OCI-LY7 (cell line): ENCODE data around the gene KIR2DL3. TPM values are rescaled to one million over a fixed set of nuclear protein-coding genes. Genes with fewer than 3 reads are reported as not detected.
"Not testable (repeated sequence)": the region's sequence is repeated elsewhere in the genome, so short reads cannot be mapped to it uniquely, and the experiment has no call there.

Experiments
- BruUV-seq: library from RNA; stranded (reverse); fragments of 400-500 nt; replicated peaks from 2 replicates; lab custom pipeline; 2021; lab: Mats Ljungman, UMichigan
- CTCF ChIA-PET: fragments of 300-600 bp; sonication (Branson Sonifier 250); formaldehyde crosslinking; loops from one replicate; lab custom pipeline; 2022; ENCODE audit warnings: antibody characterized with exemption; ENCODE audit not compliant: unreplicated experiment; lab: Charles Lee
- POLR2A ChIA-PET: fragments of 300-600 bp; sonication (Branson Sonifier 250); formaldehyde crosslinking; loops from one replicate; lab custom pipeline; 2022; ENCODE audit warnings: antibody characterized with exemption; lab: Charles Lee
- DNase-seq: peaks from one replicate; pipeline ENCODE4 v3.0.0-alpha.2; 2015; ENCODE audit warnings: low spot score
- H2AFZ ChIP-seq: fragments of 200-600 bp; sonication (generic), shearing (Covaris generic); 2 replicates; pipeline ENCODE4 v1.6.1; 2014; ENCODE audit warnings: mild to moderate bottlenecking, antibody characterized with exemption, low read length, moderate library complexity
- H3K27ac ChIP-seq: fragments of 200-600 bp; sonication (generic); 2 replicates; pipeline ENCODE4 v1.5.1; 2014; ENCODE audit warnings: mixed run types, low read depth, mild to moderate bottlenecking, moderate library complexity, low read length, inconsistent platforms; ENCODE audit not compliant: poor library complexity, severe bottlenecking
- H3K36me3 ChIP-seq: fragments of 200-600 bp; sonication (generic); 2 replicates; pipeline ENCODE4 v1.6.1; 2014; ENCODE audit warnings: mild to moderate bottlenecking, antibody characterized with exemption, low read length, moderate library complexity, mixed read lengths; ENCODE audit not compliant: insufficient read depth
- H3K4me1 ChIP-seq: fragments of 200-600 bp; sonication (generic); 2 replicates; pipeline ENCODE4 v1.5.1; 2014; ENCODE audit warnings: mild to moderate bottlenecking, low read length; ENCODE audit not compliant: insufficient read depth, poor library complexity, severe bottlenecking
- H3K4me2 ChIP-seq: fragments of 200-600 bp; sonication (generic); 2 replicates; pipeline ENCODE4 v1.6.1; 2014; ENCODE audit warnings: mild to moderate bottlenecking, low read length
- H3K4me3 ChIP-seq: fragments of 200-600 bp; sonication (generic); 2 replicates; pipeline ENCODE4 v1.5.1; 2014; ENCODE audit warnings: mild to moderate bottlenecking, low read depth, low read length; ENCODE audit not compliant: poor library complexity, severe bottlenecking
- H3K79me2 ChIP-seq: fragments of 200-600 bp; sonication (generic); 2 replicates; pipeline ENCODE4 v1.6.1; 2016; ENCODE audit warnings: low read depth, mild to moderate bottlenecking, low read length, moderate library complexity, mixed read lengths; ENCODE audit not compliant: insufficient read depth
- H3K9me2 ChIP-seq: fragments of 200-600 bp; sonication (generic); 2 replicates; pipeline ENCODE4 v1.6.1; 2016; ENCODE audit warnings: mild to moderate bottlenecking, low read length, mixed read lengths; ENCODE audit not compliant: insufficient read depth
- H3K9me3 ChIP-seq: fragments of 200-600 bp; sonication (generic); 2 replicates; pipeline ENCODE4 v1.6.1; 2014; ENCODE audit warnings: mild to moderate bottlenecking, mixed run types, low read length, mixed read lengths
- H4K20me1 ChIP-seq: fragments of 200-600 bp; sonication (generic); 2 replicates; pipeline ENCODE4 v1.6.1; 2014; ENCODE audit warnings: mild to moderate bottlenecking, antibody characterized with exemption, low read length, moderate library complexity, mixed read lengths; ENCODE audit not compliant: insufficient read depth
- EZH2phosphoT487 ChIP-seq: fragments of 200-600 bp; sonication (generic); IDR thresholded peaks from 2 replicates; pipeline ENCODE4 v1.6.1; 2018; ENCODE audit warnings: low read depth, borderline replicate concordance, mild to moderate bottlenecking, mixed run types, antibody characterized with exemption, low read length, moderate library complexity, mixed read lengths
- intact Hi-C: fragments of 100-400 bp; cut with micrococcal nuclease; formaldehyde crosslinking; loops from one replicate; pipeline ENCODE4 v1.10.0; 2022; ENCODE audit not compliant: unreplicated experiment
- total RNA-seq, 2 experiments: library from RNA; depleted of rRNA in 1 of 2; stranded (reverse); fragments of >200 nt in 1 of 2; shearing (Covaris generic) in 1 of 2; gene quantifications; 2 replicates each; pipeline ENCODE4 v1.2.3, GENCODE V29; 2014 to 2022
- TF ChIP-seq, protein P1 (sequence below): fragments of 200-600 bp; sonication (generic); conservative IDR thresholded peaks from 2 replicates; pipeline ENCODE4 v1.5.1; 2014; ENCODE audit warnings: mild to moderate bottlenecking, antibody characterized with exemption, low read length, moderate library complexity, mixed read lengths

The KIR2DL3 gene
- total RNA-seq, 2 experiments from 2014 or later: not detected

DNA sequence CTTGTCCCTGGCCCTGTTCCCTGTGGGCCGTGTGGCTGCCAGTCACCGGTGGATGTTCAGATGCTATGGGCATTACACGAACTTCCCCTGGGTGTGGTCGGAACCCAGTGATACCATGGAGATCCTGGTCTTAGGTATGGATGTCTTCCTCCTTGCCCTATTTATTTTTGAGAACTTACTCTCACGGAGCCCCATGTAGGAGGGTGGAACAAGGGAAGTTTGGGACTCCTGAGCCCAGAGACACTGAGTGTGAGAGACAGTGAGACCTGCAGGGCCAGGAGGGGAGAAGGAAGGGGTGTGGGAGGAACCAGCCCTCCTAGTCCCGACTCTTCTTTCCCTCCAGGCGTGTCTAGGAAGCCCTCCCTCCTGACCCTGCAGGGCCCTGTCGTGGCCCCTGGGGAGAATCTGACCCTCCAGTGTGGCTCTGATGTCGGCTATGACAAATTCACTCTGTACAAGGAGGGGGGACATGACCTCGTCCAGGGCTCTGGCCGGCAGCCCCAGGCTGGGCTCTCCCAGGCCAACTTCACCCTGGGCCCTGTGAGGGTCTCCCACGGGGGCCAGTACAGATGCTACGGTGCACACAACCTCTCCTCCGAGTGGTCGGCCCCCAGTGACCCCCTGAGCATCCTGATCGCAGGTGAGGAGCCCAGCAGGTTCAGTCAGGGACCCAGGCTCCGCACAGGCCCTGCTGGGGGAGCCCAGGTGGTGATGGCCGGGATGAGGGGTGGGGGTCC is 28.9 kb upstream of the KIR2DL3 start:
- H3K4me2 ChIP-seq: no peak overlapping the region
- no peak for DNase-seq
- no peak for TF ChIP-seq EZH2phosphoT487
- TF ChIP-seq, protein P1, sequence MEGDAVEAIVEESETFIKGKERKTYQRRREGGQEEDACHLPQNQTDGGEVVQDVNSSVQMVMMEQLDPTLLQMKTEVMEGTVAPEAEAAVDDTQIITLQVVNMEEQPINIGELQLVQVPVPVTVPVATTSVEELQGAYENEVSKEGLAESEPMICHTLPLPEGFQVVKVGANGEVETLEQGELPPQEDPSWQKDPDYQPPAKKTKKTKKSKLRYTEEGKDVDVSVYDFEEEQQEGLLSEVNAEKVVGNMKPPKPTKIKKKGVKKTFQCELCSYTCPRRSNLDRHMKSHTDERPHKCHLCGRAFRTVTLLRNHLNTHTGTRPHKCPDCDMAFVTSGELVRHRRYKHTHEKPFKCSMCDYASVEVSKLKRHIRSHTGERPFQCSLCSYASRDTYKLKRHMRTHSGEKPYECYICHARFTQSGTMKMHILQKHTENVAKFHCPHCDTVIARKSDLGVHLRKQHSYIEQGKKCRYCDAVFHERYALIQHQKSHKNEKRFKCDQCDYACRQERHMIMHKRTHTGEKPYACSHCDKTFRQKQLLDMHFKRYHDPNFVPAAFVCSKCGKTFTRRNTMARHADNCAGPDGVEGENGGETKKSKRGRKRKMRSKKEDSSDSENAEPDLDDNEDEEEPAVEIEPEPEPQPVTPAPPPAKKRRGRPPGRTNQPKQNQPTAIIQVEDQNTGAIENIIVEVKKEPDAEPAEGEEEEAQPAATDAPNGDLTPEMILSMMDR: no peak
- no TSS peak for BruUV-seq
- POLR2A ChIA-PET: no interaction called here
- H4K20me1 ChIP-seq: no peaks in the 10 kb centered on the region
- H3K36me3 ChIP-seq: no peaks in the 10 kb centered on the region
- peaks cover 3% of the 10 kb centered on the region for H3K4me1 ChIP-seq
- H3K9me3 ChIP-seq: no peaks in the 10 kb centered on the region
- intact Hi-C loops: no loop called here
- H3K79me2 ChIP-seq: no peaks in the 10 kb centered on the region
- H3K9me2 ChIP-seq: no peaks in the 10 kb centered on the region
- H3K4me3 ChIP-seq: no peak overlapping the region
- no peak overlapping the region for H3K27ac ChIP-seq
- H2AFZ ChIP-seq: no peak overlapping the region
- CTCF ChIA-PET: no interaction called here

DNA sequence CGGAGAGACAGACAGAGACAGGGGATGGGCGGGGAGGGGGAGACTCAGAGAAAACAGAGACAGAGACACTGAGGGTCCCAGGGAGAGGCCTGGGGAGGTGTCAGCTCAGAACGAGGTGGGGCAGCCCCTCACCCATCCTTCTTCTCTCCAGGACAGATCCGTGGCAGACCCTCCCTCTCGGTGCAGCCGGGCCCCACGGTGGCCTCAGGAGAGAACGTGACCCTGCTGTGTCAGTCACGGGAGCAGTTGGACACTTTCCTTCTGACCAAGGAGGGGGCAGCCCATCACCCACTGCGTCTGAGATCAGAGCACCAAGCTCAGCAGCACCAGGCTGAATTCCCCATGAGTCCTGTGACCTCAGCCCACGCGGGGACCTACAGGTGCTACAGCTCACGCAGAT is 28.4 kb upstream of the KIR2DL3 start:
- H2AFZ ChIP-seq, intact Hi-C loops, H3K4me3 ChIP-seq, H3K4me2 ChIP-seq, H4K20me1 ChIP-seq, POLR2A ChIA-PET, H3K4me1 ChIP-seq, CTCF ChIA-PET, BruUV-seq, H3K36me3 ChIP-seq, H3K79me2 ChIP-seq, H3K9me3 ChIP-seq, H3K27ac ChIP-seq, DNase-seq, H3K9me2 ChIP-seq: not testable (repeated sequence)

DNA sequence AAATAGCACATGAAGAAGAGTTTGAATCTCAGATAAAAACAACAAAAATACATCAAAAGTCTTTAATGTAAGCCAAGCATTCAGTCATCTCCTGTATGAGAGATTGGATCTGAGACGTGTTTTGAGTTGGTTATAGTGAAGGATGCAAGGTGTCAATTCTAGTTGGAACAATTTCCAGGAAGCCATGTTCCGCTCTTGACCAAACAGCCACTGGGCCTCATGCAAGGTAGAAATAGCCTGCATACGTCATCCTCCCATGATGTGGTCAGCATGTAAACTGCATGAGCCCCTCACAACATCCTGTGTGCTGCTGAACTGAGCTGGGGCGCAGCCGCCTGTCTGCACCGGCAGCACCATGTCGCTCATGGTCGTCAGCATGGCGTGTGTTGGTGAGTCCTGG is 14.2 kb upstream of the KIR2DL3 start, which contains the start of gene KIR3DL3:
KIR3DL3 (plus strand) TSS at position 301 of the 400 bp plus-strand sequence; CDS start at position 356, 55 bp downstream.
- TF ChIP-seq, protein P1: no peak
- TF ChIP-seq EZH2phosphoT487: no peak
- no peaks in the 10 kb centered on the region for H3K4me1 ChIP-seq
- intact Hi-C loops: no loop called here
- H3K27ac ChIP-seq: no peak within 1 kb of the TSS
- no peaks in the 10 kb centered on the region for H3K79me2 ChIP-seq
- H3K4me2 ChIP-seq: no peak within 1 kb of the TSS
- no TSS peak for BruUV-seq
- no peaks in the 10 kb centered on the region for H3K36me3 ChIP-seq
- ChIA-PET POLR2A (no interaction called here), CTCF (no interaction called here)
- H3K4me3 ChIP-seq: no peak within 1 kb of the TSS
- H3K9me2 ChIP-seq: no peaks in the 10 kb centered on the region
- H2AFZ ChIP-seq: no peak within 1 kb of the TSS
- H3K9me3 ChIP-seq: no peaks in the 10 kb centered on the region
- DNase-seq: no peak
- no peaks in the 10 kb centered on the region for H4K20me1 ChIP-seq
